GM19463 (cell line): Measurements from ENCODE around the gene COP1.
"Not testable (repeated sequence)": the region's sequence is repeated elsewhere in the genome, so short reads cannot be mapped to it uniquely, and the experiment has no call there.

ENCODE experiments used
- ATAC-seq: cut with Tn5 transposase; IDR thresholded peaks from one replicate; pipeline ENCODE4 v1.9.1; 2021; ENCODE audit warnings: mild to moderate bottlenecking, moderate library complexity; ENCODE audit not compliant: unreplicated experiment

Gene COP1

GRCh38 chr1:176141449-176141848, 65.6 kb downstream of the COP1 start:
- ATAC-seq = no peak

- ATAC-seq = no peak
These were observed 70.2 kb downstream of the COP1 start for GRCh38 chr1:176136891-176137290.

GRCh38 chr1:176134666-176135065, 72.4 kb downstream of the COP1 start:
- no peak for ATAC-seq

GRCh38 chr1:176122282-176122681, 84.8 kb downstream of the COP1 start:
- ATAC-seq = no peak

GRCh38 chr1:176119549-176119948, 87.5 kb downstream of the COP1 start:
- ATAC-seq = peak; percentile 51

GRCh38 chr1:176118985-176119384, 88.1 kb downstream of the COP1 start:
- ATAC-seq = no peak

GRCh38 chr1:176111835-176112234, 95.3 kb downstream of the COP1 start:
- no peak for ATAC-seq

GRCh38 chr1:176110203-176110602, 96.9 kb downstream of the COP1 start:
- no peak for ATAC-seq

GRCh38 chr1:176102768-176103350, 104.2 kb downstream of the COP1 start:
- ATAC-seq = no peak

- no peak for ATAC-seq
These were observed 105.0 kb downstream of the COP1 start for GRCh38 chr1:176101951-176102642.

- ATAC-seq = no peak
These were observed 108.5 kb downstream of the COP1 start for GRCh38 chr1:176098560-176098959.

GRCh38 chr1:176096015-176096414, 111.1 kb downstream of the COP1 start:
- no peak for ATAC-seq

GRCh38 chr1:176090766-176091165, 116.3 kb downstream of the COP1 start:
- no peak for ATAC-seq

- not testable (repeated sequence) for ATAC-seq
These were observed 119.3 kb downstream of the COP1 start for GRCh38 chr1:176087746-176088145.

- no peak for ATAC-seq
These were observed 133.4 kb downstream of the COP1 start for GRCh38 chr1:176073524-176074157.

GRCh38 chr1:176068901-176069300, 138.2 kb downstream of the COP1 start:
- no peak for ATAC-seq

GRCh38 chr1:176068256-176068655, 138.8 kb downstream of the COP1 start:
- ATAC-seq = no peak

- no peak for ATAC-seq
These were observed 140.4 kb downstream of the COP1 start for GRCh38 chr1:176066709-176067108.

- no peak for ATAC-seq
These were observed 148.4 kb downstream of the COP1 start for GRCh38 chr1:176058686-176059085.

GRCh38 chr1:176056312-176056711, 150.8 kb downstream of the COP1 start:
- ATAC-seq = no peak

GRCh38 chr1:176055398-176055797, 151.7 kb downstream of the COP1 start:
- no peak for ATAC-seq

- ATAC-seq = no peak
These were observed 155.1 kb downstream of the COP1 start for GRCh38 chr1:176051902-176052518.
